Measurements from ENCODE around the gene RNF133. TPM values are rescaled to one million over a fixed set of nuclear protein-coding genes. Genes with fewer than 3 reads are reported as not detected.

Gene RNF133
- polyA plus RNA-seq = not detected

- Mint-ChIP-seq H3K27me3 (no peaks in the 10 kb centered on the region), H3K9me3 (peaks cover 0 to 9% (median 5%) of the 10 kb centered on the region in 3 donors), H3K36me3 (no peaks in the 10 kb centered on the region), H3K4me1 (no peaks in the 10 kb centered on the region), H3K27ac (no peak within 1 kb of the TSS), H3K4me3 (no peak within 1 kb of the TSS)
Observed at GRCh38 chr7:122699017-122699416, at the start of gene RNF133. Gene RNF133, minus strand, starts transcription at chr7:122699117. Its CDS starts 199 bp downstream, at chr7:122698918.

- Mint-ChIP-seq H3K9me3 (peaks cover 0 to 3% (median 2%) of the 10 kb centered on the region in 3 donors), H3K4me1 (no peaks in the 10 kb centered on the region), H3K36me3 (no peaks in the 10 kb centered on the region), H3K27me3 (no peaks in the 10 kb centered on the region), H3K4me3 (no peak overlapping the region), H3K27ac (no peak overlapping the region)
Observed at GRCh38 chr7:122748195-122748594, 49.3 kb upstream of the RNF133 start.

GRCh38 chr7:122746948-122747347 lies 48.0 kb upstream of the RNF133 start:
- H3K4me1 Mint-ChIP-seq = no peaks in the 10 kb centered on the region
- H3K9me3 Mint-ChIP-seq = peaks cover 0 to 3% (median 2%) of the 10 kb centered on the region in 3 donors
- no peaks in the 10 kb centered on the region for H3K27me3 Mint-ChIP-seq
- H3K27ac Mint-ChIP-seq = no peak overlapping the region
- H3K36me3 Mint-ChIP-seq = no peaks in the 10 kb centered on the region
- H3K4me3 Mint-ChIP-seq = no peak overlapping the region

- Mint-ChIP-seq H3K36me3 (no peaks in the 10 kb centered on the region), H3K9me3 (peaks cover 0 to 6% (median 3%) of the 10 kb centered on the region in 3 donors), H3K27me3 (no peaks in the 10 kb centered on the region), H3K4me3 (no peak overlapping the region), H3K4me1 (no peaks in the 10 kb centered on the region), H3K27ac (no peak overlapping the region)
Observed at GRCh38 chr7:122743211-122743610, 44.3 kb upstream of the RNF133 start.

GRCh38 chr7:122738947-122739346 lies 40.0 kb upstream of the RNF133 start:
- peaks cover 1% of the 10 kb centered on the region for H3K36me3 Mint-ChIP-seq
- H3K9me3 Mint-ChIP-seq = peaks cover 0 to 3% (median 0%) of the 10 kb centered on the region in 3 donors
- H3K4me3 Mint-ChIP-seq = no peak overlapping the region
- H3K27ac Mint-ChIP-seq = no peak overlapping the region
- H3K4me1 Mint-ChIP-seq = no peaks in the 10 kb centered on the region
- H3K27me3 Mint-ChIP-seq = no peaks in the 10 kb centered on the region

GRCh38 chr7:122736183-122736582 lies 37.3 kb upstream of the RNF133 start:
- Mint-ChIP-seq H3K36me3 (peaks cover 1% of the 10 kb centered on the region), H3K27ac (no peak overlapping the region)

GRCh38 chr7:122727759-122728158 lies 28.8 kb upstream of the RNF133 start:
- Mint-ChIP-seq H3K4me3 (no peak overlapping the region), H3K4me1 (no peaks in the 10 kb centered on the region), H3K27ac (no peak overlapping the region), H3K36me3 (no peaks in the 10 kb centered on the region), H3K27me3 (no peaks in the 10 kb centered on the region), H3K9me3 (peaks cover 3% of the 10 kb centered on the region in 3 donors)

More at GRCh38 chr7:122736183-122736582, 37.3 kb upstream of the RNF133 start:
- no peaks in the 10 kb centered on the region for H3K27me3 Mint-ChIP-seq
- H3K4me3 Mint-ChIP-seq = no peak overlapping the region
- no peaks in the 10 kb centered on the region for H3K4me1 Mint-ChIP-seq
- H3K9me3 Mint-ChIP-seq = peaks cover 0 to 3% (median 0%) of the 10 kb centered on the region in 3 donors

GRCh38 chr7:122727354-122727753 lies 28.4 kb upstream of the RNF133 start:
- Mint-ChIP-seq H3K9me3 (peaks cover 3% of the 10 kb centered on the region in 3 donors), H3K4me3 (no peak overlapping the region), H3K27ac (no peak overlapping the region), H3K36me3 (no peaks in the 10 kb centered on the region), H3K4me1 (no peaks in the 10 kb centered on the region), H3K27me3 (no peaks in the 10 kb centered on the region)

- Mint-ChIP-seq H3K9me3 (peaks cover 3% of the 10 kb centered on the region in 3 donors), H3K36me3 (no peaks in the 10 kb centered on the region), H3K27me3 (no peaks in the 10 kb centered on the region), H3K4me1 (no peaks in the 10 kb centered on the region), H3K27ac (no peak overlapping the region), H3K4me3 (no peak overlapping the region)
Observed at GRCh38 chr7:122726881-122727280, 28.0 kb upstream of the RNF133 start.

GRCh38 chr7:122724366-122724765 lies 25.4 kb upstream of the RNF133 start:
- Mint-ChIP-seq H3K27ac (no peak overlapping the region), H3K4me3 (no peak overlapping the region), H3K36me3 (no peaks in the 10 kb centered on the region), H3K27me3 (no peaks in the 10 kb centered on the region), H3K9me3 (peaks cover 3% of the 10 kb centered on the region in 3 donors), H3K4me1 (no peaks in the 10 kb centered on the region)

GRCh38 chr7:122719010-122719578 lies 20.2 kb upstream of the RNF133 start:
- H3K27ac Mint-ChIP-seq = no peak overlapping the region
- H3K36me3 Mint-ChIP-seq = no peaks in the 10 kb centered on the region
- H3K27me3 Mint-ChIP-seq = no peaks in the 10 kb centered on the region
- no peaks in the 10 kb centered on the region for H3K4me1 Mint-ChIP-seq
- no peak overlapping the region for H3K4me3 Mint-ChIP-seq
- H3K9me3 Mint-ChIP-seq = peaks cover 0 to 2% (median 0%) of the 10 kb centered on the region in 3 donors

GRCh38 chr7:122717356-122718089 lies 18.6 kb upstream of the RNF133 start:
- H3K27ac Mint-ChIP-seq = no peak overlapping the region
- peak overlapping the region in 1 of 4 donors; percentile 58 for H3K4me3 Mint-ChIP-seq
- H3K4me1 Mint-ChIP-seq = no peaks in the 10 kb centered on the region
- H3K27me3 Mint-ChIP-seq = no peaks in the 10 kb centered on the region
- no peaks in the 10 kb centered on the region for H3K36me3 Mint-ChIP-seq
- H3K9me3 Mint-ChIP-seq = peaks cover 0 to 2% (median 0%) of the 10 kb centered on the region in 3 donors

GRCh38 chr7:122715183-122715582 lies 16.3 kb upstream of the RNF133 start:
- Mint-ChIP-seq H3K9me3 (peaks cover 0 to 2% (median 0%) of the 10 kb centered on the region in 3 donors), H3K36me3 (no peaks in the 10 kb centered on the region), H3K27me3 (no peaks in the 10 kb centered on the region)

GRCh38 chr7:122710916-122711315 lies 12.0 kb upstream of the RNF133 start:
- Mint-ChIP-seq H3K36me3 (no peaks in the 10 kb centered on the region), H3K27me3 (no peaks in the 10 kb centered on the region), H3K4me3 (no peak overlapping the region), H3K4me1 (no peaks in the 10 kb centered on the region), H3K9me3 (peaks cover 0 to 4% (median 0%) of the 10 kb centered on the region in 3 donors), H3K27ac (no peak overlapping the region)

More at GRCh38 chr7:122715183-122715582, 16.3 kb upstream of the RNF133 start:
- no peak overlapping the region for H3K27ac Mint-ChIP-seq
- no peaks in the 10 kb centered on the region for H3K4me1 Mint-ChIP-seq
- H3K4me3 Mint-ChIP-seq = no peak overlapping the region

- Mint-ChIP-seq H3K27me3 (no peaks in the 10 kb centered on the region), H3K4me3 (no peak overlapping the region), H3K36me3 (no peaks in the 10 kb centered on the region), H3K4me1 (no peaks in the 10 kb centered on the region), H3K27ac (no peak overlapping the region), H3K9me3 (peaks cover 0 to 4% (median 0%) of the 10 kb centered on the region in 3 donors)
Observed at GRCh38 chr7:122709930-122710646, 11.2 kb upstream of the RNF133 start.

Data from IgD-negative memory B cell (primary cell).